ENCODE measurements around the gene ASIC2.

ASIC2 gene

DNA sequence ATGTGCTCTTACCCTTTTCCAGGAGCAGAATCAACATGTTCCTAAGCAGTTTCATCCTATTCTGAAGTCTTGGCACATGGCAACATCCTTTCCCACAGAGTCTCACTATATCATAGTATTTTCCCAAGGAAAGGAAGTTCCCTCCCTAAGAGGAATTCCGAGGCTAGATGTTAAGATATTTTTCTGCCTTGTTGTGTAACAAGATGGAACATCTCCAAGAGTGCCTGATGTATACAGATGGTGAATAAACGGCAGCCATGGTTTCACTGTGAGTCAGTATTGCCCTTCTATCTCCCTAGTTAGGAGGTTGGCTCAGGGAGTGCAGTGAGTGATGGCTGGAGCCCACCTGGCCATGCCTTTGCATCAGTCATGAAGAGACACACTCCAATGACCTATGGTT is 253.2 kb downstream of the ASIC2 start:
- FAIRE-seq = no peak

DNA sequence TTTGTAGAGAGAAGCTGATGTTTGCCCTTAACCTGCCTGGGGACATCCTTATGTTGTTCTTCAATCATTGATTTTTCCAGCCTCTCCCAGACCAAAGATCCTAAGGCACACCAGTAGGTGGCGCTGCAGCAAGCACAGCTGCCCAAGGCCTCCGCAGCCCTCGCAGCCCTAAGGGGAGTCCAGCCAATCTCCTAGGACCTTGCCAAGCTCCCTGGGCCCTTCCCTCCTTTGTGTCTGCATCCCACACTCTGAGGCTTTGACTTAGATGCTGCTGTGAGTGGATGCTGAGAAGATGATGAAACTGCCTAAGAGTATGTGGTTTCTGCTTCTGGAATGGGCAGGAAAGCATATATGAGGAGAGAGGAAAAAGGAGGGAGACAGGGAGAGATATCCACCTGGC is 254.4 kb downstream of the ASIC2 start:
- FAIRE-seq (no peak), DNase-seq (ENCODE audit: insufficient read length, low spot score) (no peak)

More for the DNA sequence above, 253.2 kb downstream of the ASIC2 start:
- DNase-seq (ENCODE audit: insufficient read length, low spot score) = no peak

DNA sequence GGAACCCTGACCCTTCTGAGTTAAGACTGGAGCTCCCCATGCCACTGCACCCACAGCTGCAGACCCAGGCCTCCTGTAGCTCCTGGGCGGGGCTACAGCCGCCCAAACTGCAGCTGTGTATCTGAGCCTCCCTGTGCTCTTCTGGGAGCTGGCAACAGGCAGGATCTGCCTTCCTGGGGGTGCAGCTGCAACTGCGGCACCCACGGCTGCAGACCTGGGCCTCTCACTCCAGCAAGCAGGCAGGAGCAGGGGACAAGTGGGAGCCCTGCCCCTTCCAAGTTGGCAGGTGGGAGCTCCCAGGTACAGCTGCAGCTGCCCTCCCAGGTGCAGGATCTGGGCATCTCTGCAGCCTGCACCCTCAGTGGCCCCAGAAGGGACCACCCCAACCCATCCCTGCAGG is 259.9 kb downstream of the ASIC2 start:
- no peak for FAIRE-seq
- DNase-seq (ENCODE audit: insufficient read length, low spot score) = no peak

DNA sequence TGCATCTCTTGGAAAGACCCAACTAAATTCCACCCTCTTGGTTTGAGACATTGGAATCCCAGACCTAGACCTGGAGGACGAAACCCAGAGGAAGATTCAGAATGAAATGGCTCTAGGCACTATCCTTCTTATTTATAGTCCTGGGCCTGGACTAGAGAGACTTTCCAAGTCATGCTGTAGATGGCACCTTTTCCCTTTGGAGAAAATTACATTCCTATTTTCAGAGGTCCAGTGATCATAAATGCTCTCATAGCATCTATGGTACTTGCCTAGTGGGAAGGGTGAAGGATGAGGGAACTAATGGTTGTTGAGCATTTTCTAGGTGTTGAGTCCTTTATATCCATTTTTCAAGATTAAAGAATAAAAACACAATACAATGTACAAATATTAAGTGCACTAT is 264.3 kb downstream of the ASIC2 start:
- no peak for DNase-seq (ENCODE audit: insufficient read length, low spot score)

DNA sequence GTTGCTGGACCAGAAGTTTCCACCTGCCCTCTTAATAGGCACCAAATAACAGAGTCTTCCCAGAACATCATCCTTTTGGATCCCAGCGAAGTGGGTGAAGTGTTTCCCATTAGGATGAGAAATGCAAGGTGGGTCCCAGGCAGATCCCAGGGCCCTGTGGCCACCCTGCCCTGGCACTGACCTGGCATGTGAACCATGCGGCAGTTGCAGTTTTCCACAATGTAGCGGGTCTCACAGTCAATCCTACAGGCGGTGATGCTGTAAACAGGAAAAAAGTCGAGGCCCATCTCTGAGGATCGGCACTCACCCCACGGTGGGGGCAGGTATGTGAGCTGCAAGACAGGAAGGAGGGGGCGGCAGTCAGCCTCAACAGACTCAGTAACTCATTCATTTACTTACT is 265.0 kb downstream of the ASIC2 start:
- DNase-seq (ENCODE audit: insufficient read length, low spot score) (no peak), FAIRE-seq (no peak)

More for the DNA sequence above, 264.3 kb downstream of the ASIC2 start:
- FAIRE-seq = no peak

DNA sequence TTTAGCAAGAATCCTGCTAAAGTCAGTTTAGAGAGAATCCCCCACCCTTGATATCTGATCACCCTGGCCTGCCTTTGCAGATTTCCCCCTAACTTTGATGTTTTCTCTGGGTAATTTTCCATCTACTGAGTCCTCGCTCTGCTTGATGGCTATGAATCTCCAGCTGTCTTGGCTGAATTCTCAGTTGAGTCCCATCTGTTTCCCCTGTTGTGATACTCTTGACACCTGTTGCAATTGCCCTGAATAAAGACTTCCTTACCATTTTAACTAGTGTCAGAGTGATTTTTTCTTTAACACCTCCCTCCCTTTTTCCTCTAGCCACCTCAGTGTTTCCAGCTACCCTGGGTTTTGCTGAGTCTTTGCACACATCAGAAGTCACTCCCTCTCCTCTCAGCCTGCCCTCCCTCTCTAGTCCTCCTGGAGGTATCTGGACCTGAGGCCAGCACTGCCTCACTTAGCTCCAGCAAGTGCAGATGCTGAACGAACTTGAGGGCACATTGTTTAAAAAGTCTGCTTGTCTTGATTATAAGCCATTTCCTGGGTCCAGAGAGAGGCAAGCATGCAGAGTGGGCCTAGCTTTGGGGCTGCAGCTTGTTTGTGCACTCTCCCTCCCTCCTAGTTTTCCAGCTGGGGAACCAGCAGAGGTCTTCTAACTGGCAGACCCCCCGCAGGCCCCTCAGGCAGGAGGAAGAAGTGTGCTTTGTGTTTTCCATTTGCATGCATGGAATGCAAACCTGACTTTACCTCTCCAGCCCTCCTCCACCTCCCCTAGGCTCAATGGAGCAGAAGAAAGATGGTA is 268.2 kb downstream of the ASIC2 start:
- FAIRE-seq (no peak), DNase-seq (ENCODE audit: insufficient read length, low spot score) (no peak)

DNA sequence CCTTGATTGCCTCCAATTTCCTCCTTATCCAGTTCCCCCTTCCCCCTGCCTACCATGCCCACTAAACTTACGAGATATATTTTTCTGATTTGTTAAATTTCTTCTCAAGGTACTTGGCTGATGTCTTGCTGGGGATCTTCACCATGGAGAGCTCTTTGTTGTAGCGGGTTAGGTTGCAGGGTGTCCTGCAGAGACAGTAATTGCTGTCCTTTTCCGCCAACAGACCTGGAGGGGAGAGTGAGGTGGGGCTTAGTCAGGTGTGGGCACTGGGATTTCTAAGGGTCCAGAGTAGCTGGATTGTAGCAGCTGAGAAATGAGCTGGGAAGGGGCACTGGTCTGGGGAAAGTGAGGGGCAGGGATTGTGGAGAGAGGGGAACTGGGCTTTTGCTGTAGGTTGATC is 269.3 kb downstream of the ASIC2 start:
- no peak for DNase-seq (ENCODE audit: insufficient read length, low spot score)
- no peak for FAIRE-seq

DNA sequence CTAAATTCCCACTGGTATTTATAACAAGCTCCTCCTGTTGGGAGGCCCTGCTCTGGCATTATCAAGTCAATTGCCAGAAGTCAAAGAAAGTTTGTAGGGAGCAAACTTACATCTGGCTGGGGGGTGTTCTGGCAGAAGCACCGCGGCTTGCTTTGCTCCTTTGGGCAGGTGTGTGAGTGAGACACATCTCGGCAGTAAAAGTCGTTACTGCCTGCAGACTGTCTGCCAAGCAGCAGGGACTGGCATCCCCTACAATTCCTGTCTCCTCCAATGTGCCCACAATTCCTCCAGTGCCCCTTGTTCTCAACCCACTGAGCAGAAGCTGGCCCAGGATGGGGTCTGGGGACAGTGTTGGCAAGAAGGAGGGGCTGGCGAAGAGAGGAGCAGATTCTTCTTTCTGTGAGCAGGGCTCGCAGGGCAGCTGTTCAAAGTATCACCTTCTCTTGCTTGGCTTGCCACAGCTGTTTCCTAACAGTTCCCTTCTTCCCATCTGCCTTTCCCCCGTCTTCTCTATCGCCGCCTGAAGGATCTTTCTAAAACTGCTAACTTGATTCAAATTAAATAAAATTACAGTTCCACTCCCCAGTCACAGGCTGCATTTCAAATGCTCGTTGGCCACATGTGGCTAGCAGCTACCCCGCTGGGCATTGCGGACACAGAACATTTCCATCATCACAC is 271.2 kb downstream of the ASIC2 start:
- FAIRE-seq = no peak

DNA sequence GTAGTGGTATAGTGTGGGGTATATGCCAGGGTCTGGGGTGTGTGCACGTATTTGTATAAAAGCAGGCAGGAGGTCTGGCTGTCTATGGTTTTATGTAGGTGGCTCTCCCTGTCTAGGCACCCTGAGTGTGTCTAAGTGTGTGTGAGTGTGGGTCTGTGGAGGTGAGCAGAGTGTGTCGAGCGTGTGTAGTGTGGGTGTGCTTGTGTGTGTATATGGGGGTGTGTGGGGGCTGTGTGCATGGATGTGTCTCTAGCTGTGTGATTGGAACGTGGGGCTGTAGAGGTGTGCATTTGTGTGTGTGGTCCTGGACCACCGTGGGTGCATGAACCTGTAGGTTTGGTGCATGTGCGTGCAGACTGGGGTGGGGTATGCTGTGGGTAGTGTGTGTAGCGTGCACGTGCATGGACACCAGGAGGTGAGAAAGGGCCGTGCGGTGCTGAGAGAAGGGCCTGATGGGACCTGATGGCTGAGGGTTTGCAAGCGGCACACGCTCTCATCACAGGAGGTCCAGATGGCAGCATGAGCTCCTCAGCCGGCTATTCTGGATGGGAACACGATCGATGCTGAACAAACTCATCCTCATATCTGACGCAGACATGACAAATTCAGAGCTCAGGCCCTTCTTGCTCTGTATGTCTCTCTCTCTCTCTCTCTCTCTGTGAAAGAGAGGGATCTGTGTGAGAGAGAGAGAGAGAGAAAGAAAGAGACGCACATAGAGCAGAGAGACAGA is 273.8 kb downstream of the ASIC2 start:
- FAIRE-seq = no peak
- no peak for DNase-seq (ENCODE audit: insufficient read length, low spot score)

More for the DNA sequence above, 271.2 kb downstream of the ASIC2 start:
- DNase-seq (ENCODE audit: insufficient read length, low spot score) = no peak

DNA sequence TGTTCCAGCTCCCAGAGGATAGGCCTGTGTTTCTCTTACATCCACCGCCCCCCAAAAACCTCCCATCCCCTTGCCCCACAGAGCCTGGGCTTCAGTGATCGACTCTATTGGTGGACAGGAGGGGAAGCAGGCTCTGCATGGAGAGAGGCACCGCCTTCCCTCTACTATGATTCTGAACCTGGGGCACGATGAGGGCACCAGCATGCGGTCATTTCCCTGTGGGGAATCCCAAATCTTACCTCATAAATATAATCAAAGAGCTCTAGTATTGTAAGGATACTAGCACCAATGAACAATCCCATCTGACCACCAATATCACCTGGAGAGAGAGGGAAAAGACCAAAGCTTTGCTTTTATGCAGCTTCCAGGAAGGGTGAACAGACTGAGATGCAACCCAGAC is 275.7 kb downstream of the ASIC2 start:
- FAIRE-seq = no peak
- no peak for DNase-seq (ENCODE audit: insufficient read length, low spot score)

DNA sequence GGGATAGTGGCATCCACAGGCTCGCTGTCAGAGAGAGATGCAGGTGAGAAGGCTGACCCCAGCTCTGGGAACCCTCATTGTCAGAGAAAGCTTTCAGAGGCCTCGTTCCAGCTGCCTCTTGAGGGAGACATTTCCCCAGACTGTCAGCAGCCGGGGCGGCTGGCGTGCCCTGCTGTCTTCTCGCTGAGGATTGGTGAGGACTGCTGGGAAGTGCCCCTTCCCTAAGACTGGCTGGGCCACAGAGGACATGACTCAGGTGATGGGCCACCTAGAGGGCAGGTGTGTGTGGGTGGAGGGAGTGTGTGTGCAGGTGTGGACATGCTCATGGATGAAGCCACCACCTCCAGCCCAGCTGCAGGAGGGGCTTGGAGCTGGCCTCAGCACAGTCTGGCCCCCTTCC is 276.2 kb downstream of the ASIC2 start:
- no peak for FAIRE-seq
- DNase-seq (ENCODE audit: insufficient read length, low spot score) = no peak

DNA sequence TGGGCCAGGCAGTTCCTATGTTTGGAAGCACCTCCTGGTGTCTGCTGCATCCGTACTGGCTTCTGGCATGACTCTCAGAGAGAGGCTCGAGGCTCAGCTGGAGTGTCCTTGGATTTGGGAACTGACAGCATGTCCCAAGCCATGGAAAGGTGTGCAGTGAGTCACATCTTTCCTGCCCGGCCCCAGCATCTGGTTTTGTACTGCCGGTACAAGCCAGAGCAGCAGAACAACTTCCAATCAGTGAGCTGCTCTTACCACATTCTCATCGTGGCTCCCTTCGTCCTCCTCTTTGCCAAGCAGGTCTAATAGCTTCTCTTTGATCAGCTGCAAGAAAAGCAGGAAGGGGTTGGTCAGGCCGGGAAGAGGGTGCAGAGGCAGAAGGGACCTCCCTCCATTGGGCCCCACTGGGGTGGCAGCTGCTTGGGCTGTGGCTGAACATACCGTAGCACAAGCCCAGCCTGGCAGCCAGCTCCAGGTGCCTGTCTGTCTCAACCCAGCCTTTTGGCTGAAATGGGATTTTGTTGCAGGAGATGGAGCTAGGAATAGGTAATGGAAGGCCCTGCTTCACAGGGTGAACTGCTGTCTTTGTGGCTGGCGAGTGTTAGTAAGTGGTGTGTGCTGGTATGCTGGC is 277.3 kb downstream of the ASIC2 start:
- no peak for DNase-seq (ENCODE audit: insufficient read length, low spot score)
- no peak for FAIRE-seq

DNA sequence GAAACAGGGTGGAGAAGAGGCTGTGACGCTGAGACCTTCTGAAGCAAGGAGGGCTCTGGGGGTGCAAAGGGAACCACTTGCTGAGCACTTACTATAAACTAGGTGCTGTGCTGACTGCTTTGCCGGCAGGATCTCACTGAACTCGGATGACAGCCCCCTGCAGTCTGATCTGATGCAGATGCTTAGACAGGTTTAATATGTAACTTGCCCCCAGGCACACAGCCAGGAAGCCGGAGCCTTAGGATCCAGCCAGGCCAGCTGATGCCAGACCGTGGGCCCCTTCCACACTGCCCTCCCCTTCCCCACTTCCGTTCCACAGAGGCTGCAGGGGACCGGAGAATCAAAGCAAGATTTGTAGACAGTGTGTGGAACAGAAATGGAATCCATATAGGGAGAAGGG is 278.3 kb downstream of the ASIC2 start:
- no peak for FAIRE-seq
- no peak for DNase-seq (ENCODE audit: insufficient read length, low spot score)

DNA sequence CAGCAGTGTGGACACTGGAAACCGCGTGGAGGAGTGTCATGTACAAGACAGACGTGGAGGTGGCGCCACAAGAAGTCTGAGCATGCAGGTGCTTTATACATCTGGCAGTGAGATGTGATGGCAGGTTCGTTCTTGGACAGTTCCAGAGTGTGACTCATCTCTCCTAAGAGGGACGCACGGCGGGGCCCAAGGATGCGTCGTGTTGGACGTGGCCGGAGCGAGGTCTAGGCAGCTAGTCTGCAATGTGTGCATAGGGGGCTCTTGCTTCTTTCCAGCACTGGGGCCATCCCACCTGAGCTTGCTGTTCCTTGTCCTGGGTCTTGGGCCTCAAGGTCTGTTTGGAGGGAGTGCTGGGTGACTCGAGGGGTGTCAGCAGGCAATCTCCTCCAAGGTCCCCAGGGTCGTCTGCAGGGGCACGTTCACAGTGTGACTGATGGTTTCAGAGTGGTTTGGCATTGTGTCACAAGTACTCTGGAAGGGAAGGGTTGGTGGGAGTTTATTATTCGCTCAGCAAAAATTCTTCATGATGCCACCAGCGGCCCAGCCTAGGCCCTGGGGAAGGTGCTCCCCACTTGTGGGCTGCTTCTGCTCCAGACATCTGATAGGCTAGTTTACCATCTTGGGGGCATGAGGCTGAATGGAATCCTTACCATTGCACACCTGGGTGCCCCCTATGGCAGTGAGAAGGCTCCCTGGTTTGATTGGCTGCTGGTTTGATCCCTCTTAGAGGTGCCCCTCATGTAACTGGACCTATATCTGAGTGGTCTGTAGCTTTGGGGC is 279.3 kb downstream of the ASIC2 start:
- DNase-seq (ENCODE audit: insufficient read length, low spot score) = no peak
- FAIRE-seq = peak; percentile 13

DNA sequence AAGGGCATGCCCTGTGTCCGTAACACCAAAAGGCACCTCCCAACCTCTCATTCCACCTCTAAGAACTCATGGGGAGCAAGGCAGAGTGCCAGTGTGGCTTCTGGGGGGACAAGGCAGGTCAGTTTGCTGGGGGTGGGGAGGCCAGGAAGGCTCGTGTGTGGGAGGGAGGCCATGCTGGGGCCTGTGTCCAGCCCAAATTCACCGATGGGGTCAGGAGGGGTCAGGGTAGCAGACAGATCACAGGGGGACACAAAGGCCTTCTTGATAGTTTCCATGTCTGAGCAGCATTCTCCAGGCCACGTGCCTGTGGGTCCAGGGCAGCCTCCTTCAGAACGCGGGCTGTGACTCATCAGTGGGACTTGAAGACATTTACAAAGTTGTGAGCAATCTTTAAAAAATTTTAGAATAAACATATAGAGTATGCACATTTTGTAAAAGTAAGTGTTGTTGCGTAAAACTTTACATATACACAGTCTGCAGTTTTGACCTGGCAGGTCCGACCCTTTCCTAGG is 280.5 kb downstream of the ASIC2 start:
- FAIRE-seq = peak; percentile 4
- peak; percentile 82 for DNase-seq (ENCODE audit: insufficient read length, low spot score)

DNA sequence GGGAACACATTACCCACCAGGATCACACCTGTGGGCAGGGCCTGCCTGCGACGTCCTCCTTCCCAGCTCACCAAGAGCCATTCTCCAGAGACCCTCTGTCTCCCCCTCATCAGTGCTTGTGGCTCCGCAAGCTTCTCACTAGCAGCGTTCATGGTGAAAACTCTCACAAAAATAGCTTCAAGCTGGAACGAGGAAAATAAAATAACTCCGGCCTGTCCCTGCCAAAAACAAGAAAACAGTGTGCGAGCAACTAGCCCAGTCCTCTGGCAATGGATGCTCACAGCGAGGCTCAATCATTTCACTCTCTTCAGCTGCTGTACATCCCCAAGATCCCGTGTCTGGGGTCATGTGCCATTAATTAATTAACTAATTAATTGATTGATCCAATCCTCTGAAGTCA is 283.5 kb downstream of the ASIC2 start:
- DNase-seq (ENCODE audit: insufficient read length, low spot score) = no peak
- FAIRE-seq = no peak

DNA sequence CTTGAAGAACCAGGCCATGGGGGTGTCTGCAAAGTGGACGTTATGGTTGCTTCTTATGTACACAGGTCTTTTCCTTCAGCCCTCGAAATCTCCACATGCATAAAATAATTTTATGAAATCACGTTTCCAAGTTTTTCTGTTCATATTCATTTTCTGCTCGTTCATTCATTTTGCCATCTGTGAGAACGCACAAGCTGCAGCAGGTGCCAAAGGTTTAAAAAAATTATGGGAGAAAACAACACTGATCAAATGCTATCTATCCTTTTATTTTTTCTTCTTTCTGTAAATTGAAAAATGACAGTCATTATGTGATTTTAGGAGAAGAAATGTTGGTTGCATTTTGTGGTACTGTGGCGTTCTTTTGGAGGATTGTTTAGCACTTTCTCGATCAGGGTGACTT is 285.9 kb downstream of the ASIC2 start:
- DNase-seq (ENCODE audit: insufficient read length, low spot score) = no peak
- FAIRE-seq = no peak

DNA sequence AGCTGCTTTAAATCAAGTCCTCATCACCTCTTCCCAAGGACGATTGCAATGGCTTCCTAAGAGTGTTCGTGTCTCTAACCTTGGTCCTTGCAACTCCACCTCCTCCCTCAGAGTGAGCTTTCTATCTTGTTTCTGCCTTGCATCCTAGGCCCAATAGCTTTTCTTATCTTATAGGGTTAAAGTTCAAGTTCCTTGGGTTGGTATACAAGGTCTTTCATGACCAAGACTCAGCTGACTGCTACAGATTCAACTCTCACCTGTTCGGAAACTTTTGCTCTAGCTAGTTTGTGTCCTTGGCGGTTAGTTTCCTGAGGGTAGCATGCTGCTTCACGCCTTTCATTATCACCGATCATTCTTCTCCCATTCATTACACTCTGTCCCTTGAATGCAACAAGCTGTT is 290.8 kb downstream of the ASIC2 start:
- FAIRE-seq (no peak), DNase-seq (ENCODE audit: insufficient read length, low spot score) (no peak)

DNA sequence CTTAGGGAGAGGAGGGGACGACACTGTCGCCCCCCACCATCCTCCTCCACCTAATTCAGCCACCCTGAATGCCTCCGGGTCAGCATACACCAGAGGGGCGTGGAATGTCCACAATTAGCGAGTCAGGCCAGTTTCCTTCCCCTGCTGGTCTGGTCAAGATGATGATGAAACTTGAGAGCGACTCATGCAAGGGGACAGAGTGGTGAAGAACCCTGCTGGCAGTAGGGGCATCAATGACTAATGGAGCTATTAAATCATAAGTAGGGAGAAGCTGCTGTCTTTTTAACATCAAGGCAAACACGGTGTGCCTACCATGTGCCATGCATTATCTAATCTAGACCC is 294.2 kb downstream of the ASIC2 start:
- FAIRE-seq = peak; percentile 70

More for the DNA sequence above, 294.2 kb downstream of the ASIC2 start:
- DNase-seq (ENCODE audit: insufficient read length, low spot score) = peak; percentile 63

All from HTR-8/SVneo (cell line).